Activated CD4-positive, alpha-beta T cell treated with anti-CD3 and anti-CD28 coated beads, Interleukin-2, amount 50 U/mL, for 16 hours (primary cell): ENCODE results near the gene AMIGO1.

ENCODE experiments used
- DNase-seq: peaks from one replicate; pipeline ENCODE4 v3.0.0-alpha.2; 2020

Gene AMIGO1

DNA sequence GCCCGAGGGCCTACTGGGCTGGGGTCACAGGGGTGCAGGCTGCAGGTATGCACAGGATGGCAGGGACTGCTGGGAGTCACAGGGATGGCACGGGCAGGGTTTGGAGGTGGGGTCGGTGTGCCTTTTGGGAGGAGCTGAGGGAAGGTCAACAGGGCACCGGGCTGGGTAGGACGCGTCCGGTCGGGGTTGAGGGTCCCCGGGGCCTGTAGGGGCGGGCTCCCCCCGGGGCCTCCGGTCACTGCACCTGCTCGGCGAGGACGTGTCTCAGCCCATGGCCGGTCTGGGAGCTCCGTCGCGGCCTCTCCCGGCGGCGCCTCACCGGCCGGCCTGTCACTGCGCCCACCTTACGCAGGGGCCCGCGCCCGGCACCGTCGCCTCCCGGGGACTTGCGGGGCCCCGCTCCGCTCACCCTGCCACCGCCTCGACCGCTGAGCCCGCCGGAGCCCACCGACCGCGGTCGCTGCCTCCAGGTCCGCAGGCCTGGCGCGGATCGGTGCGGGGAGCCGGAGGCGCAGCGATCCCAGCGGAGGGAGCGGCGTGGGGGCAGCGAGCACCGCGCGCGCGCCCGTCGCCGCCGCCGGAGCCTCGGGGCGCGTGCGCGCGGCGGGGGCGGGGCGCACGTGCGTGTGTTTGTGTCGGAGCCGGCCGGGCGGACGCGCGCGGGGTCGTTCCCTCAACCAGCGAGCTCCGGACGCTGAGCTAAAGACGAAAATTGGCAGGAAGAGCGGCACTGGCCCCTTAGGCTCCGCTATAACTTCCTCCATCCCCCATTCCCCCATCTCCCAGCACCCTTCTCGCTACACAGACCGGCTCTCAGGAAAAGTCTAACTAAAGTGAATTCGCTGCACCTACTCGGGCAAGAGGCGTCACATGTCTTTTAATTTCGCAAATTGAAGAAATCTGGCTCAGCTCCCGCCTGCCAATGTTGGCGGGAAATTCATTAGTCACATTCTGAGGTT is at the start of gene AMIGO1:
Gene AMIGO1, minus strand, starts transcription at position 552 of the 959 bp plus-strand sequence. CDS start 815 bp downstream, outside the sequence.
- peak; percentile 43 for DNase-seq

DNA sequence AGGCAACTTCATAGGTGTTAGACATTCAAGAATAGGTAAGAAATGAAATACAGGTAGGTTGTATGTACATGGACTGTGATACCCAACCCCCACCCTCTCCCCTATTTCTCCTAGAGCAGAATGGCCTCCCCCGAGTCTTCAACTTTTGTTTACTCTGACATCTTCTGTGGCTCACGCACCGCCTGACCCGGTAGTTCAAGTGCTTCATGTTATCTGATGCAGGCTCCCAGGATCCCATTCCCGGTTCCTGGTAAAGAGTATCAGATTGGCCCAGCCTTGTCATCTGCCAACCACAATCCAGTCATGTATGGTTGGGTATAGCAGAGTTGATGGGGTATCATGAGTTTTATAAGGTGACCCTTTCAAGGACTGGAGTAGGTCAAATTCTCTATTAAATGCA is 48.0 kb upstream of the AMIGO1 start:
- no peak for DNase-seq

GRCh38 chr1:109556563-109556962 is 47.0 kb upstream of the AMIGO1 start:
- no peak for DNase-seq

DNA sequence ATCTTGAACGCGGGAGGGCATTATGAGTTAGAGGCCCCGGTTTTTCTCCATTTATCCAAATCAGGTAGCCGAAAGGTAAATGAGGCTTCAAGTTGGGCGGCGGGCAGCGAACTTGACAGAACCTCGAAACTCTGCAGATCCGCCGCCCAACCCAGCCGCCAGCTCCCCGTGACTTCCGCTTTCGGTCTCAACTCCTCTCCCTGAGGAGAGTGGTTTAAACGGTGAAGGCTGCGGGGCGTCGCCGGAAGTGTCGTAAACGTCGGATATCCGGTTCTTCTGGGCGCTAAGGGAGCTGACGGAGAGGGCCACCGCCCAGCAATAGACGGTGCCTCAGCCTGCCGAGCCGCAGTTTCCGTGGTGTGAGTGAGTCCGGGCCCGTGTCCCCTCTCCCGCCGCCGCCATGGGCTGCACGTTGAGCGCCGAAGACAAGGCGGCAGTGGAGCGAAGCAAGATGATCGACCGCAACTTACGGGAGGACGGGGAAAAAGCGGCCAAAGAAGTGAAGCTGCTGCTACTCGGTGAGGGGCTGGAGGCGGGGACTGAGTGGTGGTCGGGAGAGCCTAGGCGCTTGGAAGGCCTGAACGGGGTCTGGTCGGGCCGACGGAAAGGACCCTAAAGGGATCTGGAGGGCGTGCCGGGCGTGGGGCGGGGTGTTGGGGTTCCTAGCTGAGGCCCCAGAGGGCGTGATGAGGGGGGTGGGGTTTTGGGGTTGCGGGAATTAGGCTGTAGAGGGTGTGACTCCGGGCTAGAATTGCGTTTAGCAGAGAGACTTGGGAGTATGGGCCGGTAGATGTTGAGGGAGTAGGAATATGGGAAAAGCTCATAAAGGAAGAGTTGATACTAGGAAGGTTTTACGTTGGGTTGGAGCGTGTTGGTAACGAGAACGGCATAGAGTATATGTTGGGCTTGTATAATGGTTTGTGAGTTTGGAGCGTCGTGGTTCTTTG is 39.1 kb upstream of the AMIGO1 start, which contains the start of gene GNAI3:
Gene GNAI3, plus strand, starts transcription at position 295 of the 947 bp plus-strand sequence. Its CDS starts 106 bp downstream, at position 401.
- DNase-seq: peak; percentile 97

DNA sequence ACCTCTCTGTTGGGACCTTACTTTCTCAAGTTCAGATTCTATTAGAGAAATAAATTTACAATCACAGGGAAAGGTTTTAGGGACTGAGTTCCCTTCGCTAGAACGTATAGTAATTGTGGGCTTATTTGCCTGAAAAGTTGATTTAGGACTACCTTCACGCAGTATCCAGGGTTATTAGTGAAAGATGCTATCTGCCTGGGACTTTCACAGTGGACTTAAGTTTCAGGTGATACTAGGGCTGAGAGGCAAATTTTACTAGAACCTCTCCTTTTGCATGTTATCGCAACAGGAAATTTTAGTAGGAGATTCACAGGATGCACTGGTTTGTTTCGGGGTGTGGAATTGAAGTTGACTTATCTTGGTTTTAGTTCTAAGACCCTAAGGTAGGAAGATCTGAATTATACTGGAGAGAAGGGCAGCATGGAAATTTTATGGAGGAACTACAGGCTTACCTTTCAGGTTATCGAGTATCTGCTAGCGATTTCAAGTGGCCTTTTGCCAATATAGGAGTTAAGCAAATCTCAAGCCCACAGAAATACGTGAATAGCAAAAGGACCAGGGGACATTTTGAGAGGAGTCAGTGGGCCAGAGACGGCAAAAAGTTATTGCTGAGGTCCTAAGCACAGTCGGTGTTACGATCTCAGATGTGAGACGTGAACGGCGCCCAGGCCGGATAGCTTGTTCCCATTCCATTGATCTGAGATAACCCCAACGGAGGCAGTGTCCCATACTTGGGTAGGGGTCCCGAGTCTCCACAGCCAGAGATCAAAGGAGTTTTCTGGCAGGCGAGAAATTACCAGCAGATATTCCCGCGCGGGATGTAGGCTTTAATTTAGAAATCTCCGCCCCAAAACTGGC is 38.2 kb upstream of the AMIGO1 start:
- DNase-seq: peak; percentile 16

GRCh38 chr1:109546311-109547109 is 37.0 kb upstream of the AMIGO1 start:
- DNase-seq: peak; percentile 92

GRCh38 chr1:109543988-109544735 is 34.6 kb upstream of the AMIGO1 start:
- DNase-seq: no peak

- no peak for DNase-seq
These were observed 33.9 kb upstream of the AMIGO1 start for GRCh38 chr1:109543283-109543987.

DNA sequence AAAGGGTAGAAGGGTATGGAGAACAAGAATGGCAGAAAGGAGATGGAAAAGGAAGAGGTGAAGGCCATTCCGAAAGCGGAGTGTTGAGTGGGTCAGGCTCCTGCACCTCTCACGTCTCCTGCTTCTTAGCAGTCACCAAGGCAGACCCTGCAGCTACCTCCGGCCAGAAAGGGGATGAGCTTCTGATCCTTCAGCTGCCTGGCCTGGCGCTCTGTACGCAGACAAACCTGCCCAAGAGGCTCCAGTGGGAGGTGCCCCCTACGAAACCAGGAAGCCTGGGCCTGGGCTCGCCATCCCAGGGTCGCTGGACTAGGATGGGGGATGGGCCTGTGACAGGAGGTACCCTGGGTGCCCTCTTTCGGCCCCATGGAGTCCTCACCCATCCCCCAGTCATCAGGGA is 33.1 kb upstream of the AMIGO1 start:
- no peak for DNase-seq

DNA sequence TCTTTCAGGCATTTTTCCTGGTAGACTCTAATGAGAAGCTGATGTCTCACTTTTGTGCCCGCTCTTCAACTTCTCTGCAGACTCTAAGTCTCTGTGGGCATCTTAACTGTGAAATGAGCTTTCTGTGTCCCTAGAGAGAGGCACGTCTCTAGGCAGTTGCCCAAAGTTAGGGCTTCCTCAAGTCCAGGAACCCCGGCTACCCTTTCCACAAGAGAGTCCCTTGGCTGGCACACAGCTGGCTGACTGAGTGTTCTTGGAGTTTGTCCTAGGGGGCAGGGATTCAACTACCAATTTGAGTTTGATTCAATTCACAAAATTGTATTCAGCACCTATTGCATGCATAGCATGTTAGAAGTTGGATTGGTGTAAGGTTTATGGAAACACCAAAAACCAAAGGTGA is 31.6 kb upstream of the AMIGO1 start:
- no peak for DNase-seq

GRCh38 chr1:109539676-109540075 is 30.1 kb upstream of the AMIGO1 start, which contains the start of gene GPR61:
Gene GPR61 (plus strand): TSS chr1:109539872. CDS start chr1:109543023, 3,151 bp downstream.
- DNase-seq: no peak

DNA sequence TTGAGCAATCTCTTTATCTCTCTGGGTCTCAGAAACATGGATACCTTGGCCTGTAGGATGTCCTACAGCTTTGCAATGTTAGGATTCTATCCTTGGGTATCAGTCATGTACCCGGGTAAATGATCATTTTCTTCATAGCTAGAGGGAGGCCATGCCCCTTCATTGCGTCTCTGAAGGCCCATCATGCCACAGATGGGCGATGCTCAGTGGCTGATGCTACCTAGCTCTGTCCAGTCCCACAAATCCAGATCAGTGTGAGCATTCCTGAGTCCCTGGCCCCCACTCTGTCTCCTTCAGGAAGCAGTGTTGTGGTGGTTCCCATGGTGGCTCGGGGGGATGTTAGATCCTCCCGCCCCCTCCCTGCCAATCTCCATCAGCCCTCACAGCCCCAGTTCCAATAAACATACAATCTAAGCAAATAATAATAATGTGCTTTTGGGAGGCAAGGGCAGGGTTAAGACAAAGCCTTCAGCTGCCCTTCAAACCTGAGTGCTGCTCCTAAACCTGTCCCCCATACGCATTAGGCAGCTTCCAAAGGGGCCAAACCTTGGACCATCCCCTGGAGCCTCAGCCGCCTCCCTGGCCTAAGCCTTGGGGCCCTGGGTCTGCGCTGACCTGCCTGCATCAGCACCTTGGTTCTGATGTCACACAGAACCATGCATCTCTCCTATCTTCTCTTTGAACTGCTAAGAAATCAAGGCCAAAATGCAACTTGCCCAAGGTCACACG is 29.5 kb upstream of the AMIGO1 start:
- no peak for DNase-seq

DNA sequence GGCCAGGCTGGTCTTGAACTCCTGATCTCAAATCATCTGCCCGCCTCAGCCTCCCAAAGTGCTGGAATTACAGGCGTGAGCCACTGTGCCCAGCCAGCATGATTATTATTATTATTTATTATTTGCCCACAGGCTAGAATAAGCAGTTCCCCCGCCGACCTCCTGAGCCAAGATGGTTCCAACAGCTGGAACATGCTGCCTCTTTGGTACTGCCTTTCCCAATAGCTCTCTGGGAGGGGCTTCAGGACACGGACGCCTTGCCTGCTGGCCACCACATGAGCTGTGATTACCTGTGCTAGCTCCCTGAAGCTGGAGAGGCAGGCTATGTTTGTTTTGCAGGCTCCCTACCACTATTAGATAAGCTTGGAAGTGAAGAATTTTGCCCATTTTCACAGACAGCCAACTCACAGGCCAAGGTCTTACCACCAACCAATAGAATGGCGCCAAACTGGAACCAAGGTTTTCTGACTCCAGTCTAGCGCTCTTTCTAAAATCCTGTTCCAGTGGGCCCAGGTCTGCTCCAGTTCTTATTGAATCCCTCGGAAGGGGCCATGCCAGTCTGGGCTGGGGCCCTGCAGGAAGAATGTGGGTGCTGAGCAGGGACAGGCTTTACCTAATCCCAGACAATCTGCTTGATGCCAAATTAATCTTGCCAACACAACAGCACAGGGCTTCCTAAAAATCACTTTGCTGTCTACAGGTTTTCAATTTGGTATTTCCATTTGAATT is 28.1 kb upstream of the AMIGO1 start:
- no peak for DNase-seq

DNA sequence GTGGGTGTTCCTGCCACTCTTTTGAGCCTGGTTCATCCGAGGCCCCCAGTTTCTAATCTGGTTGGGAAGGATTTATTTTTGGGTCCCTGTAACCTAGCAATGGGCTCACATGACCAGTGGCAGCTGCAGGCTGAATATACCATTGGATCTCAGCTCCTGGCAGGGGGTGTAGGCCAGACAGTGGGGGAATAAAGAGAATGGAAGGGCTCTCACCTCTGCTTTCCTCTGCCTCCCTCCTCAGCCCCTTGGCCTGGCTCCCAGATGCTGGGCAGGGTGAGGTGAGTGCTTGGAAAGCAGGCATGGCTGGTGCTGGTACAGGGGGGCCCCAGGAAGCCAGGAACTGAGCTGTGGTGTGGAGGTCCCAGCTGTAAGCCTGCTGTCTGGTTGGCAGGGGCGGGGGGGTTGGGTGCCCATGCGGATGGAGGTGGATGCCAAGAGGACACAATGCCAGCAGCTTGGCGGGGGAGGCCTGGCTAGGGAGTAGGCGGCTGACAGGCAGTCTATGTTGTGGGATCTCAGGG is 26.5 kb upstream of the AMIGO1 start:
- DNase-seq: no peak

GRCh38 chr1:109535481-109535880 is 26.0 kb upstream of the AMIGO1 start:
- DNase-seq: no peak

DNA sequence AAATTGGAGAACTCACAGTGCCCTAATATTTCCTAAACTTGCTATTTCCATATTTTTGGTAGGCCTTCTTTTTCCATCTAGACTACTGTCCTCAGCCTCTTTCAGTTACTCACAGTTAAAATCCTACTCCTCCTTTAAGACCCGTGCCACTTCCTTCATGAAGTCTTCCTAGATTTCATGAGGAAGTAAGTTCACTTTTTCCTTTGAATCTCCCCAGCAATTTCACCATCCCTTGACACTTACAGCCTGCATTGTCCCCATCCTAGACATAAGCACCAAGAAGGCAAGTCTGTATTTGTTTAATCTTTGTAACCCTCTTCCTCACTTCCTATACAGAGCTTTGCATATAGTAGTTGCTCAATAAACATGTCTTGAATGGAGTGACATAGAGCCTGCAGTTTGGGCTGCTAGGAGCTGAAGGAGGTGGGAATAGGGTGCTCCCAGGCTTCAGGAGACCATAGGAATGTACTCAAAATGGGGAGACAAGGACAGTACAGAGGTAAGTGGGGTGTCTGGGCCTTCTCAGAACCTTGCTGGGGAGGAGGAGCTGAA is 24.9 kb upstream of the AMIGO1 start:
- DNase-seq: no peak

DNA sequence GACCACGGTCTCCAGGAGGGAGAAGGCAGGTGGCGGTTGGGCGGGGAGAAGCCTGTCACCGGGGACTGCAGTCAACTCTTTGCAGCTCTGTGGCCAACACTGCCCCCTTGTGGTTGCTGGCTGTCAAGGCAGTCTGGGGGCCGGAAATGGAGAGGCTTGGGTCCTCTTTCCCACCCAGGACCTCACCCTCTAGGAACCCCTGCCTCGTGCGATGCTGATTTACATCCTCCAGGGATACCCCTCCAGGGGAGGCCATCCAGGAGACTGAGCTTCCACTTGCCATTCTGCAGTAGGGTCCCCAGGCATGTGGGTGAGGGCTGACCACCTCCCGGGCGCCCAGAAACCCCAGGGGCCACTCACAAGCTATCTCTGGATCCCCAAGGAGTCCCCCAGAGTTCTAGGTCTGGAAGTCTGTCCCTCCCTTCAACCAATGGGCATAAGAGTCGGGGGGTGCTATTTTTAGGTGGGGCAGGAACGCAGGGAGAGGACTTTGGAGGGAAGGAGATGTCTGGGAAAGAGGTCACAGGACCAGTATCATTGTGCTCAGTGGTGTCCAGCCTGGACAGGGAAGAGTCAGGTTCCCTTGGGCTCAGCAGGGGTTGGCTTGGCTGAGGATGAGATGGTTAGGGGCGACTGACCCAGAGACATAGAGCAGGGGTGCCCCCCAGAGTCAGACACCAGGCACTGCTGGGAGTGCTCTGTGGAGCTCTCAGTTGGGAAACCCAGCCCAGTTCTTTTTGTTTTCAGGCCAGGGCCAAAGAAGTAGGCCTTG is 23.0 kb upstream of the AMIGO1 start:
- DNase-seq: peak; percentile 90
